Measurements from ENCODE around the gene SPEM1.

Gene SPEM1

GRCh38 chr17:7418472-7419152 is 1.5 kb upstream of the SPEM1 start:
- DNase-seq (ENCODE audit: low read depth in 2 of 2) = no peak

GRCh38 chr17:7421186-7421585 is 1.1 kb downstream of the SPEM1 start:
- no peak for DNase-seq (ENCODE audit: low read depth in 2 of 2)

GRCh38 chr17:7423679-7424078 is 3.6 kb downstream of the SPEM1 start:
- no peak for DNase-seq (ENCODE audit: low read depth in 2 of 2)

GRCh38 chr17:7425316-7425715 is 5.2 kb downstream of the SPEM1 start, which contains the start of gene SPEM2:
Gene SPEM2, plus strand, starts transcription at chr17:7425616. Its CDS starts 73 bp downstream, at chr17:7425689.
- DNase-seq (ENCODE audit: low read depth in 2 of 2) = no peak

- DNase-seq (ENCODE audit: low read depth in 2 of 2) = no peak
Measured at GRCh38 chr17:7425756-7426155, 5.6 kb downstream of the SPEM1 start.

- no peak for DNase-seq (ENCODE audit: low read depth in 2 of 2)
Measured at GRCh38 chr17:7426203-7426863, 6.2 kb downstream of the SPEM1 start.

GRCh38 chr17:7426896-7427489 is 6.9 kb downstream of the SPEM1 start:
- DNase-seq (ENCODE audit: low read depth in 2 of 2) = no peak

GRCh38 chr17:7427549-7427948 is 7.4 kb downstream of the SPEM1 start:
- no peak for DNase-seq (ENCODE audit: low read depth in 2 of 2)

GRCh38 chr17:7428557-7428956 is 8.4 kb downstream of the SPEM1 start, which contains the start of gene SPEM3:
Gene SPEM3, plus strand, starts transcription at chr17:7428857. Its CDS starts 46 bp downstream, at chr17:7428903.
- no peak for DNase-seq (ENCODE audit: low read depth in 2 of 2)

- no peak for DNase-seq (ENCODE audit: low read depth in 2 of 2)
Measured at GRCh38 chr17:7429722-7430121, 9.6 kb downstream of the SPEM1 start.

- no peak for DNase-seq (ENCODE audit: low read depth in 2 of 2)
Measured at GRCh38 chr17:7431231-7431630, 11.1 kb downstream of the SPEM1 start.

GRCh38 chr17:7432296-7432695 is 12.2 kb downstream of the SPEM1 start:
- DNase-seq (ENCODE audit: low read depth in 2 of 2) = no peak

GRCh38 chr17:7435676-7436555 is 15.8 kb downstream of the SPEM1 start:
- no peak for DNase-seq (ENCODE audit: low read depth in 2 of 2)

- peak in 1 of 2 experiments; percentile 16 for DNase-seq (ENCODE audit: low read depth in 2 of 2)
Measured at GRCh38 chr17:7436556-7437368, 16.6 kb downstream of the SPEM1 start.

GRCh38 chr17:7437369-7437863 is 17.3 kb downstream of the SPEM1 start:
- no peak for DNase-seq (ENCODE audit: low read depth in 2 of 2)

GRCh38 chr17:7437950-7438614 is 18.0 kb downstream of the SPEM1 start:
- DNase-seq (ENCODE audit: low read depth in 2 of 2) = no peak

- no peak for DNase-seq (ENCODE audit: low read depth in 2 of 2)
Measured at GRCh38 chr17:7438656-7439460, 18.7 kb downstream of the SPEM1 start.

GRCh38 chr17:7439462-7440112 is 19.5 kb downstream of the SPEM1 start, which contains the start of gene FGF11:
Gene FGF11, plus strand, starts transcription at chr17:7439512. Its CDS starts 109 bp downstream, at chr17:7439621.
- DNase-seq (ENCODE audit: low read depth in 2 of 2) = no peak
